ENCODE measurements around the gene ZKSCAN5.

ZKSCAN5 gene

GRCh38 chr7:99557940-99558305 is 53.5 kb downstream of the ZKSCAN5 start:
- TF ChIP-seq SIN3A (IDR thresholded peaks at IDR 0.05; ENCODE audit: borderline replicate concordance, insufficient read depth, low read length) (no peak), FOXP2 (optimal IDR thresholded peaks at IDR 0.05; ENCODE audit: borderline replicate concordance, extremely low read depth, extremely low read length, insufficient read depth) (no peak), REST (IDR thresholded peaks at IDR 0.05; ENCODE audit: insufficient read depth in 1 of 2, low read depth in 2 of 2, low read length in 2 of 2) (no peak), POLR2AphosphoS5 (IDR thresholded peaks at IDR 0.05; ENCODE audit: low read depth, low read length) (no peak), TAF1 (IDR thresholded peaks at IDR 0.05; ENCODE audit: borderline replicate concordance, insufficient read depth, low read length) (no peak)

GRCh38 chr7:99558306-99559174 is 54.1 kb downstream of the ZKSCAN5 start, which contains the start of gene ZNF655:
ZNF655 (plus strand) TSS chr7:99558642; CDS start chr7:99560560, 1,918 bp downstream.
- no peak; the same call in 1 of the 2 replicates for TF ChIP-seq POLR2AphosphoS5 (IDR thresholded peaks at IDR 0.05; ENCODE audit: low read depth, low read length)
- TF ChIP-seq FOXP2 (optimal IDR thresholded peaks at IDR 0.05; ENCODE audit: borderline replicate concordance, extremely low read depth, extremely low read length, insufficient read depth): peak; percentile 29
- peak; percentile 31; the same call in 1 of the 2 replicates for TF ChIP-seq TAF1 (IDR thresholded peaks at IDR 0.05; ENCODE audit: borderline replicate concordance, insufficient read depth, low read length)
- no peak for TF ChIP-seq SIN3A (IDR thresholded peaks at IDR 0.05; ENCODE audit: borderline replicate concordance, insufficient read depth, low read length)
- TF ChIP-seq REST (IDR thresholded peaks at IDR 0.05; ENCODE audit: insufficient read depth in 1 of 2, low read depth in 2 of 2, low read length in 2 of 2): no peak

- TF ChIP-seq TAF1 (IDR thresholded peaks at IDR 0.05; ENCODE audit: borderline replicate concordance, insufficient read depth, low read length): no peak
- TF ChIP-seq SIN3A (IDR thresholded peaks at IDR 0.05; ENCODE audit: borderline replicate concordance, insufficient read depth, low read length): no peak
- TF ChIP-seq FOXP2 (optimal IDR thresholded peaks at IDR 0.05; ENCODE audit: borderline replicate concordance, extremely low read depth, extremely low read length, insufficient read depth): no peak
- no peak for TF ChIP-seq POLR2AphosphoS5 (IDR thresholded peaks at IDR 0.05; ENCODE audit: low read depth, low read length)
- TF ChIP-seq REST (IDR thresholded peaks at IDR 0.05; ENCODE audit: insufficient read depth in 1 of 2, low read depth in 2 of 2, low read length in 2 of 2): no peak
Observed at GRCh38 chr7:99559175-99559915, 54.9 kb downstream of the ZKSCAN5 start.

GRCh38 chr7:99560834-99561736 is 56.6 kb downstream of the ZKSCAN5 start:
- TF ChIP-seq REST (IDR thresholded peaks at IDR 0.05; ENCODE audit: insufficient read depth in 1 of 2, low read depth in 2 of 2, low read length in 2 of 2) (no peak), SIN3A (IDR thresholded peaks at IDR 0.05; ENCODE audit: borderline replicate concordance, insufficient read depth, low read length) (no peak), TAF1 (IDR thresholded peaks at IDR 0.05; ENCODE audit: borderline replicate concordance, insufficient read depth, low read length) (no peak), FOXP2 (optimal IDR thresholded peaks at IDR 0.05; ENCODE audit: borderline replicate concordance, extremely low read depth, extremely low read length, insufficient read depth) (no peak), POLR2AphosphoS5 (IDR thresholded peaks at IDR 0.05; ENCODE audit: low read depth, low read length) (no peak)
